Stimulated activated CD8-positive, alpha-beta memory T cell treated with anti-CD3 and anti-CD28 coated beads, Interleukin-7, amount 100 ng/mL, for 1 hour (primary cell): ENCODE measurements around the gene TFR2.
"Not testable (repeated sequence)": the region's sequence is repeated elsewhere in the genome, so short reads cannot be mapped to it uniquely, and the experiment has no call there.

Experiments
- DNase-seq, 2 donors: peaks; one replicate each; pipeline ENCODE4 v3.0.0-alpha.2; 2020; ENCODE audit warnings: low read depth in 2 of 2

Gene TFR2

GRCh38 chr7:100678291-100678984, 37.1 kb upstream of the TFR2 start:
- no peak for DNase-seq

- no peak for DNase-seq
These were observed 36.2 kb upstream of the TFR2 start for GRCh38 chr7:100677308-100678267.

GRCh38 chr7:100676501-100677306, 35.4 kb upstream of the TFR2 start:
- DNase-seq = no peak

GRCh38 chr7:100675581-100676350, 34.4 kb upstream of the TFR2 start:
- DNase-seq = peak; percentile 67 to 69

GRCh38 chr7:100675105-100675451, 33.7 kb upstream of the TFR2 start:
- DNase-seq = no peak

GRCh38 chr7:100674411-100675104, 33.2 kb upstream of the TFR2 start:
- no peak for DNase-seq

GRCh38 chr7:100673942-100674410, 32.6 kb upstream of the TFR2 start:
- no peak for DNase-seq

GRCh38 chr7:100673302-100673941, 32.1 kb upstream of the TFR2 start, which contains the start of gene GNB2:
Gene GNB2, plus strand, starts transcription at chr7:100673740. Its CDS starts 2,526 bp downstream, at chr7:100676266.
- DNase-seq = peak; percentile 91 to 98

GRCh38 chr7:100671353-100672327, 30.3 kb upstream of the TFR2 start:
- DNase-seq = no peak

- no peak for DNase-seq
These were observed 28.7 kb upstream of the TFR2 start for GRCh38 chr7:100670074-100670473.

GRCh38 chr7:100669106-100669505, 27.8 kb upstream of the TFR2 start:
- not testable (repeated sequence) for DNase-seq

- no peak for DNase-seq
These were observed 26.7 kb upstream of the TFR2 start for GRCh38 chr7:100668069-100668449.

- no peak for DNase-seq
These were observed 26.1 kb upstream of the TFR2 start for GRCh38 chr7:100667331-100668068.

- no peak for DNase-seq
These were observed 23.9 kb upstream of the TFR2 start for GRCh38 chr7:100665168-100665726.

- not testable (repeated sequence) for DNase-seq
These were observed 20.9 kb upstream of the TFR2 start for GRCh38 chr7:100662194-100662776.

- DNase-seq = no peak
These were observed 14.7 kb upstream of the TFR2 start, which contains the start of gene ACTL6B for GRCh38 chr7:100655908-100656674. Gene ACTL6B, minus strand, starts transcription at chr7:100656448. Its CDS starts 94 bp downstream, at chr7:100656354.
